ENCODE results near the gene RPS6KC1.
"Not testable (repeated sequence)": the region's sequence is repeated elsewhere in the genome, so short reads cannot be mapped to it uniquely, and the experiment has no call there.

Gene RPS6KC1

DNA sequence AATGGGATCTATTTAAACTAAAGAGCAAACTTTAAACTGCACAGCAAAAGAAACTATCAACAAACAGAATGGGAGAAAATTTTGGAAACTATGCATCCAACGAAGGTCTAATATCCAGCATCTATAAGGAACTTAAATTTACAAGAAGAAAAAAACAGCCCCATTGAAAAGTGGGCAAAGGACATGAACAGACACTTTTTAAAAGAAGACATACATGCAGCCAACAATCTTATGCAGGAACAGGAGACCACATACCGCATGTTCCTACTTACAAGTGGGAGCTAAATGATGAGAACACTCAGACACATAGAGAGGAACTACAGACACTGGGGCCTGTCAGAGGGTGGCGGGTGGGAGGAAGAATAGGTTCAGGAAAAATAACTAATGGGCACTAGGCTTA, 149.6 kb downstream of the RPS6KC1 start:
- H3K4me3 ChIP-seq (ENCODE audit: insufficient read depth in 1 of 2, low read depth in 1 of 2, low read length in 2 of 2): no peak overlapping the region
- H3K27ac ChIP-seq (ENCODE audit: low read length, poor library complexity, severe bottlenecking): no peak overlapping the region
- no peak overlapping the region for H3K9ac ChIP-seq (ENCODE audit: low read length)
- DNase-seq: no peak
- WGBS: 100% methylated on average over 2 of the region's 3 CpGs
- no peak overlapping the region for H2BK15ac ChIP-seq (ENCODE audit: low read depth, poor library complexity, severe bottlenecking)
- peaks cover 0 to 34% of the 10 kb centered on the region in 2 experiments for H3K36me3 ChIP-seq (ENCODE audit: control insufficient read depth in 1 of 2, insufficient read depth in 2 of 2, low read depth in 1 of 2, low read length in 2 of 2)
- no peaks in the 10 kb centered on the region for H3K4me1 ChIP-seq (ENCODE audit: control insufficient read depth, insufficient read depth, low read depth, low read length)
- no peaks in the 10 kb centered on the region for H3K27me3 ChIP-seq (ENCODE audit: control insufficient read depth in 1 of 2, insufficient read depth in 1 of 2, low read length in 2 of 2)
- H3K79me1 ChIP-seq (replicated peaks; ENCODE audit: low read length, poor library complexity, severe bottlenecking): peaks cover 1% of the 10 kb centered on the region
- H3K4me2 ChIP-seq (ENCODE audit: low read length, poor library complexity, severe bottlenecking): no peak overlapping the region
- H3K9me3 ChIP-seq (ENCODE audit: control insufficient read depth, low read length): peaks cover 27% of the 10 kb centered on the region
- H2AFZ ChIP-seq (ENCODE audit: low read depth, low read length): no peak overlapping the region
- no peak overlapping the region for H2BK120ac ChIP-seq (ENCODE audit: low read depth, low read length)
- no peak overlapping the region for H4K91ac ChIP-seq (ENCODE audit: low read length)
- no peak overlapping the region for H2BK12ac ChIP-seq (ENCODE audit: low read length in 2 of 2)
- no peak overlapping the region for H3K14ac ChIP-seq (ENCODE audit: low read length in 2 of 2)
- no peak overlapping the region for H3K23ac ChIP-seq (ENCODE audit: low read length in 2 of 2)
- H4K8ac ChIP-seq (ENCODE audit: low read length): no peak overlapping the region
- no peak overlapping the region for H3K4ac ChIP-seq (ENCODE audit: low read depth in 1 of 2, low read length in 2 of 2)
- no peak overlapping the region for H2BK5ac ChIP-seq (ENCODE audit: low read depth, low read length, poor library complexity, severe bottlenecking)
- H3K18ac ChIP-seq (ENCODE audit: low read depth in 1 of 2, low read length in 2 of 2): no peak overlapping the region
- no peak overlapping the region for H2AK5ac ChIP-seq (ENCODE audit: low read length, severe bottlenecking)

- Histone ChIP-seq H3K14ac (ENCODE audit: low read length in 2 of 2) (no peak overlapping the region), H4K91ac (ENCODE audit: low read length) (no peak overlapping the region), H3K9ac (ENCODE audit: low read length) (no peak overlapping the region), H3K27ac (ENCODE audit: low read length, poor library complexity, severe bottlenecking) (no peak overlapping the region), H3K4ac (ENCODE audit: low read depth in 1 of 2, low read length in 2 of 2) (no peak overlapping the region), H3K36me3 (ENCODE audit: control insufficient read depth in 1 of 2, insufficient read depth in 2 of 2, low read depth in 1 of 2, low read length in 2 of 2) (peaks cover 0 to 34% of the 10 kb centered on the region in 2 experiments), H3K18ac (ENCODE audit: low read depth in 1 of 2, low read length in 2 of 2) (no peak overlapping the region), H3K23ac (ENCODE audit: low read length in 2 of 2) (no peak overlapping the region), H3K4me1 (ENCODE audit: control insufficient read depth, insufficient read depth, low read depth, low read length) (no peaks in the 10 kb centered on the region), H2AFZ (ENCODE audit: low read depth, low read length) (no peak overlapping the region), H2BK120ac (ENCODE audit: low read depth, low read length) (no peak overlapping the region), H3K9me3 (ENCODE audit: control insufficient read depth, low read length) (peaks cover 24% of the 10 kb centered on the region), H2BK12ac (ENCODE audit: low read length in 2 of 2) (no peak overlapping the region), H2BK15ac (ENCODE audit: low read depth, poor library complexity, severe bottlenecking) (no peak overlapping the region), H4K8ac (ENCODE audit: low read length) (no peak overlapping the region), H3K27me3 (ENCODE audit: control insufficient read depth in 1 of 2, insufficient read depth in 1 of 2, low read length in 2 of 2) (no peaks in the 10 kb centered on the region), H2AK5ac (ENCODE audit: low read length, severe bottlenecking) (no peak overlapping the region), H2BK5ac (ENCODE audit: low read depth, low read length, poor library complexity, severe bottlenecking) (no peak overlapping the region), H3K4me3 (ENCODE audit: insufficient read depth in 1 of 2, low read depth in 1 of 2, low read length in 2 of 2) (no peak overlapping the region), H3K79me1 (replicated peaks; ENCODE audit: low read length, poor library complexity, severe bottlenecking) (peaks cover 1% of the 10 kb centered on the region), H3K4me2 (ENCODE audit: low read length, poor library complexity, severe bottlenecking) (no peak overlapping the region)
- peak; percentile 72 for DNase-seq
- 100% methylated on average over 1 of the region's 1 CpG for WGBS
Observed at GRCh38 chr1:213201380-213202155, 150.5 kb downstream of the RPS6KC1 start.

GRCh38 chr1:213211201-213211600, 160.2 kb downstream of the RPS6KC1 start:
- H2BK12ac ChIP-seq (ENCODE audit: low read length in 2 of 2): no peak overlapping the region
- no peak overlapping the region for H2BK15ac ChIP-seq (ENCODE audit: low read depth, poor library complexity, severe bottlenecking)
- H2AK5ac ChIP-seq (ENCODE audit: low read length, severe bottlenecking): no peak overlapping the region
- H3K27me3 ChIP-seq (ENCODE audit: control insufficient read depth in 1 of 2, insufficient read depth in 1 of 2, low read length in 2 of 2): no peaks in the 10 kb centered on the region
- no peak overlapping the region for H3K4ac ChIP-seq (ENCODE audit: low read depth in 1 of 2, low read length in 2 of 2)
- H2BK120ac ChIP-seq (ENCODE audit: low read depth, low read length): no peak overlapping the region
- DNase-seq: no peak
- no CpG with 5 or more reads among the region's 2 CpGs for WGBS
- no peak overlapping the region for H2AFZ ChIP-seq (ENCODE audit: low read depth, low read length)
- no peaks in the 10 kb centered on the region for H3K9me3 ChIP-seq (ENCODE audit: control insufficient read depth, low read length)
- no peaks in the 10 kb centered on the region for H3K79me1 ChIP-seq (replicated peaks; ENCODE audit: low read length, poor library complexity, severe bottlenecking)
- no peak overlapping the region for H3K4me2 ChIP-seq (ENCODE audit: low read length, poor library complexity, severe bottlenecking)
- H4K91ac ChIP-seq (ENCODE audit: low read length): no peak overlapping the region
- no peak overlapping the region for H3K4me3 ChIP-seq (ENCODE audit: insufficient read depth in 1 of 2, low read depth in 1 of 2, low read length in 2 of 2)
- H3K18ac ChIP-seq (ENCODE audit: low read depth in 1 of 2, low read length in 2 of 2): no peak overlapping the region
- no peak overlapping the region for H4K8ac ChIP-seq (ENCODE audit: low read length)
- H2BK5ac ChIP-seq (ENCODE audit: low read depth, low read length, poor library complexity, severe bottlenecking): no peak overlapping the region
- no peak overlapping the region for H3K23ac ChIP-seq (ENCODE audit: low read length in 2 of 2)
- no peak overlapping the region for H3K14ac ChIP-seq (ENCODE audit: low read length in 2 of 2)
- peaks cover 13 to 38% of the 10 kb centered on the region in 2 experiments for H3K36me3 ChIP-seq (ENCODE audit: control insufficient read depth in 1 of 2, insufficient read depth in 2 of 2, low read depth in 1 of 2, low read length in 2 of 2)
- no peak overlapping the region for H3K27ac ChIP-seq (ENCODE audit: low read length, poor library complexity, severe bottlenecking)
- H3K9ac ChIP-seq (ENCODE audit: low read length): no peak overlapping the region
- H3K4me1 ChIP-seq (ENCODE audit: control insufficient read depth, insufficient read depth, low read depth, low read length): no peaks in the 10 kb centered on the region

- H3K27ac ChIP-seq (ENCODE audit: low read length, poor library complexity, severe bottlenecking); H3K4me1 ChIP-seq (ENCODE audit: control insufficient read depth, insufficient read depth, low read depth, low read length); H3K18ac ChIP-seq (ENCODE audit: low read depth in 1 of 2, low read length in 2 of 2); H2AK5ac ChIP-seq (ENCODE audit: low read length, severe bottlenecking); H3K79me1 ChIP-seq (replicated peaks; ENCODE audit: low read length, poor library complexity, severe bottlenecking); H2BK120ac ChIP-seq (ENCODE audit: low read depth, low read length); H3K14ac ChIP-seq (ENCODE audit: low read length in 2 of 2); H3K9ac ChIP-seq (ENCODE audit: low read length); H2AFZ ChIP-seq (ENCODE audit: low read depth, low read length); H2BK15ac ChIP-seq (ENCODE audit: low read depth, poor library complexity, severe bottlenecking); H2BK5ac ChIP-seq (ENCODE audit: low read depth, low read length, poor library complexity, severe bottlenecking); H3K4me3 ChIP-seq (ENCODE audit: insufficient read depth in 1 of 2, low read depth in 1 of 2, low read length in 2 of 2); H3K4ac ChIP-seq (ENCODE audit: low read depth in 1 of 2, low read length in 2 of 2); H4K8ac ChIP-seq (ENCODE audit: low read length); H3K9me3 ChIP-seq (ENCODE audit: control insufficient read depth, low read length); H3K27me3 ChIP-seq (ENCODE audit: control insufficient read depth in 1 of 2, insufficient read depth in 1 of 2, low read length in 2 of 2); H3K4me2 ChIP-seq (ENCODE audit: low read length, poor library complexity, severe bottlenecking); H4K91ac ChIP-seq (ENCODE audit: low read length); H3K23ac ChIP-seq (ENCODE audit: low read length in 2 of 2); H3K36me3 ChIP-seq (ENCODE audit: control insufficient read depth in 1 of 2, insufficient read depth in 2 of 2, low read depth in 1 of 2, low read length in 2 of 2); H2BK12ac ChIP-seq (ENCODE audit: low read length in 2 of 2); DNase-seq: not testable (repeated sequence)
- 100% methylated on average over 1 of the region's 2 CpGs for WGBS
Observed at GRCh38 chr1:213219076-213219475, 168.0 kb downstream of the RPS6KC1 start.
